LNCAP (cell line): Measurements from ENCODE around the gene BDNF.

Experiments
- CTCF ChIP-seq: fragments of 450-650 bp; IDR thresholded peaks from 2 replicates; pipeline ENCODE4 v1.5.1; 2017; ENCODE audit warnings: mild to moderate bottlenecking

BDNF gene

GRCh38 chr11:27716835-27717234 is 16.6 kb upstream of the BDNF start:
- peak; percentile 54 for TF ChIP-seq CTCF

GRCh38 chr11:27716216-27716615 is 16.0 kb upstream of the BDNF start:
- no peak for TF ChIP-seq CTCF

- TF ChIP-seq CTCF: no peak
Observed at GRCh38 chr11:27711725-27712124, 11.5 kb upstream of the BDNF start.

- no peak for TF ChIP-seq CTCF
Observed at GRCh38 chr11:27710536-27710935, 10.3 kb upstream of the BDNF start.

- no peak for TF ChIP-seq CTCF
Observed at GRCh38 chr11:27707676-27708075, 7.4 kb upstream of the BDNF start.

- peak; percentile 78 for TF ChIP-seq CTCF
Observed at GRCh38 chr11:27705873-27706820, 5.9 kb upstream of the BDNF start.

GRCh38 chr11:27703481-27703880 is 3.2 kb upstream of the BDNF start:
- TF ChIP-seq CTCF: peak; percentile 37; the same call in 1 of the 2 replicates
